ENCODE results near the gene HAAO. TPM values are rescaled to one million over a fixed set of nuclear protein-coding genes. Genes with fewer than 3 reads are reported as not detected.

HAAO gene
- total and polyA plus RNA-seq, 5 donors: 3.5 to 5.9 (median 4.6) TPM

DNA sequence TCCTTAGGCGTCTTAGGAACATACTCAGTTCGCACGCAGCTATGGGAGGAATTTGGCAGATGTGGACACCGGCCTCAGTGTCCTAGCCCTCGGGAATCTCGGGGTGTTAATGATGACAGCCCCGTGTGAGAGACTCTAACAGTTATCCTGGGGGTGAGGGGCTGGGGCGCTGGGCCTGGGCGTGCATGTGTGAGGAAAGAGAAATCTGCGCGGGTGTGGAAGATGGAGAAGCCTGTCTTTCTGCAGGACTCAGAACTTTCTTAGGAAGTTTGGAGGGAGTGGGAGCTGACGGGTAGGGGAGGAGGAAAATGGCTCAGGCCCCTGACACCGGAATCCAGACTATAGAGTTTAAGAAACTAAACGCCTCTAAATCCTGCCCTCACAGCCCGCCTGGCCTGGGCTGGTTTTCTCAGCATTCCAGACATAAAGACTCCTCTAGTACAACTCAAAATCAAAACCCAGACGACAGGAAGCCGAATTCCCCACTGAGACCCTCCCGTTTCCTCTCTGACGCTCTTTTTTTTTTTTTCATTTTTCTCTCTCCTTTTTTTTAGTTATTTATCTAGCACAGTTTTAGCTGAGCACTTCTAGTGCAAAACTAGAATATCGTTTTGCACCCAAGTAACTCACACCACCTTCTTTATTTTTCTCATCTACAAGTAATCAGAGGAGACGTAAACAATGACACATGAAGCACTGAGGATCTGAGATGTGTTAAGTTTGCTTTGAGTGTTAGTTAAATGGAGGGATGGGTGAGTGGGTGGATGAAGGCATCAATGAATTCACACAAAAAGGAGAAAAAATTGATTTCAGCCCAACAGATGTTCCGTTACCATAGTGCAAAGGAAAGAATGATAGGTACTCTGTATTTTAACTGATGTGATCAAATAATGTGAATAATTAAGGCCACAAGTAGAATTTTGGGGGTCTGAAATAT, 1.2 kb upstream of the HAAO start:
- DNase-seq: peak in 2 of 3 donors; percentile 58 to 70
- Histone ChIP-seq H3K4me3 (ENCODE audit: low read length) (peak overlapping the region; percentile 68), H3K4me1 (ENCODE audit: control insufficient read depth, insufficient read depth, low read length) (peaks cover 2% of the 10 kb centered on the region), H3K9me3 (ENCODE audit: control insufficient read depth, low read length) (no peaks in the 10 kb centered on the region), H3K27ac (ENCODE audit: low read length) (peak overlapping the region; percentile 34), H3K27me3 (ENCODE audit: control insufficient read depth, insufficient read depth) (no peaks in the 10 kb centered on the region)
- ATAC-seq: peak in 1 of 2 donors; percentile 4
- intact Hi-C loops (cut with DNase I): no loop called here
- WGBS: 25% methylated on average over 22 of the region's 22 CpGs

DNA sequence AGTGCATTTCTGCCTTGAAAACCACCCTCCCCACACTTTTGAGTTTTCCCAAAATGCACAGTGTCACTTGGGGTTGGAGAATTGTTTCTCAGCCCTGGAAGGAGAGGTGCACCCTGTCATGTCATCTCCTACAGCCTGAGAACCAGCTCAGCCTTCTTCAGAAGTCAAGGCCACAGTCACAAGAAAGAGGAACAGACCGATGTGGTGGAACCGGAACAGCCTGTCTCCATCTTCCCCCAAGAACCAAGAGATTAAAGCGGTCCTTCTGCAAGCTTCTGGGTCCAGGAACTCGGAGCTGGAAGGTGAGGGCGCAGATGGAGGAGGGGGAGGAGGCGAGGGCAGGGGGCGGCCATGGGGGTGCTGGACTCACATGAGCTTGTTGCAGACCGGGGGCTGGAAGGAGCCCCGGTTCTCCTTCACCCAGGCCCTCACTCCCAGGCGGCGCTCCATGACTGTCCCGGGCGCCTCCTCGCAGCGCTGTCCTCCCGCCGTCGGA, 248 bp downstream of the HAAO start:
- H3K4me3 ChIP-seq (ENCODE audit: low read length): peak overlapping the region; percentile 68
- no peaks in the 10 kb centered on the region for H3K9me3 ChIP-seq (ENCODE audit: control insufficient read depth, low read length)
- peaks cover 2% of the 10 kb centered on the region for H3K4me1 ChIP-seq (ENCODE audit: control insufficient read depth, insufficient read depth, low read length)
- DNase-seq (no peak), ATAC-seq (peak; percentile 76 to 79)
- H3K27ac ChIP-seq (ENCODE audit: low read length): peak overlapping the region; percentile 34
- H3K27me3 ChIP-seq (ENCODE audit: control insufficient read depth, insufficient read depth): no peaks in the 10 kb centered on the region
- intact Hi-C loops (cut with DNase I): no loop called here
- WGBS: 8% methylated on average over 18 of the region's 18 CpGs

DNA sequence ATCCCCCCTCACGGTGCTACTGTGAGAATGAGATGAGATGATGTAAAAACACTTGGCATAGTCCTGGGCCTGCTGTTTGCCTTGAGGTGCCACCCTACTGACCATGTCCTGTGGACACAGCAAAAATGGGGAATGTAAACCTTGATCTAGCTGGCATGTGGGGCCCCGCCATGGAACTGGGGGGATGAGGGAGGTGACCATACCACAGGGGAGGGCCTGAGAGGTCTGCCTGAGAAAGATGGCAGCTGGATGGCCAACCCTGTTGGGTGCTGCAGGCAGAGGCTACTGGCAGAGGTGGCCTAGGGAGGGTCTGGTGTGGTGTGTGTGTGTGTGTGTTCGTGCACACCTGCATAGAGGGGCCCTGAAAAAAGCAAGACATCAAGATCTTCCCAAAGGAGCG, 777 bp downstream of the HAAO start:
- ATAC-seq (no peak), DNase-seq (no peak)
- Histone ChIP-seq H3K9me3 (ENCODE audit: control insufficient read depth, low read length) (no peaks in the 10 kb centered on the region), H3K27me3 (ENCODE audit: control insufficient read depth, insufficient read depth) (no peaks in the 10 kb centered on the region), H3K4me1 (ENCODE audit: control insufficient read depth, insufficient read depth, low read length) (peaks cover 2% of the 10 kb centered on the region), H3K4me3 (ENCODE audit: low read length) (no peak overlapping the region), H3K27ac (ENCODE audit: low read length) (no peak overlapping the region)
- intact Hi-C loops (cut with DNase I): no loop called here
- WGBS: 65% methylated on average over 4 of the region's 4 CpGs

DNA sequence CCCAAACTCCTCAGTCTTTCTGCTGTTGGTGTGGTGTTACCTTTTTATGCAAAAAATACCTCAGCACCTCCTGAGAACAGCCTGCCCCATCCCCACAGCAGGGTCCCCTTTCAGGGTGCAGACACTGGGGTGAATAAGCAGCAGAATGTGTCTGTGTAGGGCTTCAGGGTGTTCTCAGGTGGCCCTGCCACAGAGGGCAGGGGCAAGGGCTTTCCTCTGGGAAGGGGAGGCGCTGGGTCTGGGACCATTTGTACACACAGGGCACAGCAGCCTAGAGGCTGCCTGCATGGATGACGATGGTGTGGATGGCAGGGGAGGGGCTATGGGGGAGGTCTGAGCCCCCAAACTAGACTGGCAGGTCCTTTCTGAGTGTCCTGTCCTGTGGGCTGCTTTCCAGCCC, 2.6 kb downstream of the HAAO start:
- no peak overlapping the region for H3K27ac ChIP-seq (ENCODE audit: low read length)
- no peak for ATAC-seq
- no peak overlapping the region for H3K4me3 ChIP-seq (ENCODE audit: low read length)
- intact Hi-C loops (cut with DNase I): no loop called here
- DNase-seq: no peak
- no peaks in the 10 kb centered on the region for H3K9me3 ChIP-seq (ENCODE audit: control insufficient read depth, low read length)
- no peaks in the 10 kb centered on the region for H3K27me3 ChIP-seq (ENCODE audit: control insufficient read depth, insufficient read depth)
- H3K4me1 ChIP-seq (ENCODE audit: control insufficient read depth, insufficient read depth, low read length): peaks cover 2% of the 10 kb centered on the region
- 88% methylated on average over 2 of the region's 2 CpGs for WGBS

DNA sequence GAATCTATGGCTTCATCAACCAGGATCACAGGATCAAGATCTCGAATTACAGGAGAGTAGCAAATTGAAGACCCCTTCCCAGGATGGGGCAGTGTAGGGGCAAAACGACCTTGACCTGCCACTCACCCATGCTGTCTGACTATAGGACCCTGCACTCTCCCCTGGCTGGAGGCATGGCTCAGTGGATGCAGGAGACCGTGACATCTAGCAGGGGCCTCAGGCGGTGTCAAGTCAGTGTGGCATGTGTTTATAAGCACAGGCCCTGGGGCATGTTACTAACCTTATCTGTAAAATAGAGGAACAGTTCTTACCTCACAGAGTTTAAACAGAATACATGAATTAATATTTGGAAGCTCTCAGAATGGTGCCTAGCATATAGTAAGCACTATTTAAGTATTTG, 3.5 kb downstream of the HAAO start:
- intact Hi-C loops (cut with DNase I): no loop called here
- H3K4me1 ChIP-seq (ENCODE audit: control insufficient read depth, insufficient read depth, low read length): peaks cover 2% of the 10 kb centered on the region
- H3K27ac ChIP-seq (ENCODE audit: low read length): no peak overlapping the region
- no peaks in the 10 kb centered on the region for H3K27me3 ChIP-seq (ENCODE audit: control insufficient read depth, insufficient read depth)
- H3K4me3 ChIP-seq (ENCODE audit: low read length): no peak overlapping the region
- no peaks in the 10 kb centered on the region for H3K9me3 ChIP-seq (ENCODE audit: control insufficient read depth, low read length)
- DNase-seq: no peak
- 69% methylated on average over 4 of the region's 4 CpGs for WGBS
- ATAC-seq: no peak

DNA sequence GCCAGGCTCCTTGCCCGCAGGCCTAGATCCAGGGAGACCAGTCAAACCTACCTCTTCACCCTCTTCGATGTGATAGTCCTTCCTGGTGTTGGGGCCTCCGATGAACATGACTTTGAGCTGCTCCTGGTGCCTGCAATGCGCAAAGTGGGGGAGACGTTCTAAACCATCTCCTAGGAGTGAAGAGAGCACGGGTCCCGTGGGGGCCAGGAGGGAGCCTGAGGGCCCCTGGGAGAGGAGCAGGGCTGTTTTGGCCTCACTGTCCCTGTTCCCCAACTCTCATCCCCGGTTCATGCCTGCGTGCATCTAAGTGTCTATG, 3.9 kb downstream of the HAAO start:
- H3K4me1 ChIP-seq (ENCODE audit: control insufficient read depth, insufficient read depth, low read length): peaks cover 2% of the 10 kb centered on the region
- 73% methylated on average over 9 of the region's 9 CpGs for WGBS
- ATAC-seq: no peak

DNA sequence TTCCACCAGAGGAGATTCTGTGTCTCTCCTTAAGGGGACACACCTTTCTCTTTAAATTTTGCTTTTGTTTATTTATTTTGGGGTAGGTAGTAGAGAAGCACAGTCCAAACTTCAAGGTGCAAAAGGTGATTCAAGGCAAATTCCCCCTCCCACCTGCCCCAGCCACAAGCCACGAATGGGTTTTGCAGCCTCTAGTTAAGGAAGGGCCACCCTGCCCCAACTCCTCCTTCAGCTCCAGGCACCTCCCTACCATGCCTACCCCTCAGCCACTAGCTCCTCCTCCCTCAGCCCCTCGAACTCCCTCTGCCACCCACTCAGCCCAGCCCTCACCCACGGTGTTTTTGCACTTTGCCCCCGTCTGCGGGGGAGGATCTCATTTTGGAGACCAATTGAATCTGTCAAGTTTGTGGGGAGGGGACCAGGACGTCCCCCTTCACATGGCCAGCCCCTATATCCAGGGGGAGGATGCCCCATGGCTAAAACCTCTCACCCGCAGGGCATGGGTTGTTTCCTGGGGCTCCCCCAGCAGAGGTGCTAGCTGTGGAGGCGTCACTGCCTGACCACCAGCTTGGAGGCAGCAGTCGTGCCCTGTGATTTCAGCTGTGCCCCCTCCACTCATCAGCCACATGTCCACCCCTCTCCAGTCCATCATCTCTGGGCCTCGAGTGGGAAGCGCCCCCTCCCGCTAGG, 4.5 kb downstream of the HAAO start:
- DNase-seq: no peak
- no peaks in the 10 kb centered on the region for H3K27me3 ChIP-seq (ENCODE audit: control insufficient read depth, insufficient read depth)
- ATAC-seq: no peak
- 76% methylated on average over 12 of the region's 12 CpGs for WGBS
- peaks cover 2% of the 10 kb centered on the region for H3K4me1 ChIP-seq (ENCODE audit: control insufficient read depth, insufficient read depth, low read length)
- no peaks in the 10 kb centered on the region for H3K9me3 ChIP-seq (ENCODE audit: control insufficient read depth, low read length)
- H3K4me3 ChIP-seq (ENCODE audit: low read length): no peak overlapping the region
- no peak overlapping the region for H3K27ac ChIP-seq (ENCODE audit: low read length)
- intact Hi-C loops (cut with DNase I): no loop called here

More for the DNA sequence above, 3.9 kb downstream of the HAAO start:
- intact Hi-C loops (cut with DNase I): no loop called here
- Histone ChIP-seq H3K9me3 (ENCODE audit: control insufficient read depth, low read length) (no peaks in the 10 kb centered on the region), H3K27me3 (ENCODE audit: control insufficient read depth, insufficient read depth) (no peaks in the 10 kb centered on the region), H3K4me3 (ENCODE audit: low read length) (no peak overlapping the region), H3K27ac (ENCODE audit: low read length) (no peak overlapping the region)
- no peak for DNase-seq

DNA sequence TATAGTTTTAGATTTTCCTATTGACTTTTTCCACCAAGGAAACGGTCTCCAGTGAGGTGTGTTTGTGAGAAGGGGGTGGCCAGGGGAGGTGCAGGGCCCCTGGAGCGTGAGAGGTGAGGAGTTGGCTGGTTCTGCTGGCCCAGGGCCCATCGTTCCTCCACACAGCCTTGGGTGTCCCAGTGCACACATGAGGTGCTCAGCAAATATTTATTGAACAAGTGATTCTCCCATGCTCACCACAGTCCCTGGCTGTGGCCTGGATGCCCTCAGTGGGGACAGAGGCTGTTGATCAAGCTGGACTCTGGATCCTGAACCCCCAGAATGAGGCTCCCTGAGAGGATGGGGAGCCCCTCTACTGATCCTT, 5.0 kb downstream of the HAAO start:
- WGBS: 95% methylated on average over 3 of the region's 3 CpGs

DNA sequence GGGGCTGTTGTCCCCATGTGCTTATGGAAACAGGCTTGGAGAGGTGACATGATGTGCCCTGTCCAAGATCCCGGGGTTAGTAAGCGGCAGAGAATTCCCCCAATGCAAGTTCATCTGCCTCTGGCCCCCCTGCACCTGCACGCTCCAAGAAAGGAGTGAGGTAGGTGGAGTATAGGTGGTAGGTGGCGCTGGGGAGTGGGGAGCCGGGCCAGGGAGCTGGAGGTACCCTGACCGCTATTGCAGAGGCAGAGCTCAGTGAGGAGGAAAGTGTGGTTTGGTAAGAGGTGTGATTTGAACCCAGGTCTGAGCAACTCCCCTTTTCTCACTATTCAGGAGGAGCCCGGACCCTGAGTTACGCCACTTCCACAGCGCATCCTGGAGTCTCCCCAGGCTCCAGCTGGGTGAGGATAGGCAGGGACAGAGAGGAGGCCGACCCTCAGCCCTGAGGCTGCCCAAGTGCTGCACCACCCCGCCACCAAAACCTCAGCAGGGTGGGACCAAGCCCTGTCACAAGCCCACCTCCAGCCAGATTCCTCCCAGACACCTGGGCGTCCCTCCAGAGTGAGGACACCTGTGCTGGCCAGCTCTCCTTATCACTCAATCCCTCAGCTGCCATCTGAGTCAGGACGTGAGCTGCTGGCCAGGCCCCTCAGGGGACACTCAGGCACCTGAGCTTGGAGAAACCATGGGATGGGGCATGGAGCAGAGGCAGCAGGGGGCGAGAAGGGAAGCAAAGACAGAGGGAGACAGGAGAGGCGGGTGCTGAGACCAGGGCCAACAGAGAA, 5.6 kb downstream of the HAAO start:
- H3K4me1 ChIP-seq (ENCODE audit: control insufficient read depth, insufficient read depth, low read length): peaks cover 2% of the 10 kb centered on the region
- WGBS: 82% methylated on average over 15 of the region's 15 CpGs
- no peak overlapping the region for H3K4me3 ChIP-seq (ENCODE audit: low read length)
- H3K27ac ChIP-seq (ENCODE audit: low read length): no peak overlapping the region
- DNase-seq (no peak), ATAC-seq (no peak)
- no peaks in the 10 kb centered on the region for H3K9me3 ChIP-seq (ENCODE audit: control insufficient read depth, low read length)
- intact Hi-C loops (cut with DNase I): no loop called here
- no peaks in the 10 kb centered on the region for H3K27me3 ChIP-seq (ENCODE audit: control insufficient read depth, insufficient read depth)

More for the DNA sequence above, 5.0 kb downstream of the HAAO start:
- no peaks in the 10 kb centered on the region for H3K9me3 ChIP-seq (ENCODE audit: control insufficient read depth, low read length)
- DNase-seq (peak in 1 of 3 donors; percentile 45), ATAC-seq (no peak)
- H3K4me1 ChIP-seq (ENCODE audit: control insufficient read depth, insufficient read depth, low read length): peaks cover 2% of the 10 kb centered on the region
- no peaks in the 10 kb centered on the region for H3K27me3 ChIP-seq (ENCODE audit: control insufficient read depth, insufficient read depth)
- intact Hi-C loops (cut with DNase I): no loop called here
- no peak overlapping the region for H3K27ac ChIP-seq (ENCODE audit: low read length)
- H3K4me3 ChIP-seq (ENCODE audit: low read length): no peak overlapping the region

DNA sequence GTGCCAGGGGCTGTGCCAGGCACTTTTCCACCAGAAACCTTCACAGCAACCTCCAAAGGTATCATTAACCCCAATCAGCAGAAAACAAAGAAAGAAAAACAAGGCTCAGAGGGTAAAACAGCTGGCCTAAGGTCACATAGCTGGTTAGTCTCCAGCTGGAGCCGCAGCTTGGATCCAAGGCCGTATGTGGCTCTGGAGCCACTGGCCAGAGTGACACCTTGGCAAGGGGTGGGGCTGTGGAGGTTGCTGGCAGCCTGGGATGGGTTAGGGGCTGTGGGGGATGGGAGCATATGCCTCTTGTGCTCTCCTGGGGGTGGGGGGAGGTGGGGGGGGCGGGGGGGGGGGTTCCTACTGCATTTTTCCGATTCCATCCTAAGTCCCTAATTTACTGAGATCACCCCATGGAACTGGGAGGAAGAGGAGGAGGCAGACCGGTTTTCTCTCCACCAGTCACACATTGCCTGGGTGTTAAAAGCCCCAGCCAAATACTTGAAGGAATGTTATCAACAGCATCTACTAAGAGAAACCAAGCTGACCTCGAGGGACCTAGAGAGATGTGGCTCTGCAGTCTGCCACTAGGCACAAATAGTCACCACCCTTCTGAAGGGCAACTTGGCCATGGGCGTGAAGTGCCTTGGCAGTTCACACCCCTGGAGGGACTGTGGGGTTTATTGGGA, 8.0 kb downstream of the HAAO start:
- ATAC-seq: no peak
- Histone ChIP-seq H3K27ac (ENCODE audit: low read length) (no peak overlapping the region), H3K4me3 (ENCODE audit: low read length) (no peak overlapping the region), H3K9me3 (ENCODE audit: control insufficient read depth, low read length) (no peaks in the 10 kb centered on the region), H3K27me3 (ENCODE audit: control insufficient read depth, insufficient read depth) (no peaks in the 10 kb centered on the region), H3K4me1 (ENCODE audit: control insufficient read depth, insufficient read depth, low read length) (no peaks in the 10 kb centered on the region)
- no peak for DNase-seq
- intact Hi-C loops (cut with DNase I): no loop called here
- WGBS: 79% methylated on average over 6 of the region's 7 CpGs
